Measurements from ENCODE around the gene PAPOLA.

Gene PAPOLA

DNA sequence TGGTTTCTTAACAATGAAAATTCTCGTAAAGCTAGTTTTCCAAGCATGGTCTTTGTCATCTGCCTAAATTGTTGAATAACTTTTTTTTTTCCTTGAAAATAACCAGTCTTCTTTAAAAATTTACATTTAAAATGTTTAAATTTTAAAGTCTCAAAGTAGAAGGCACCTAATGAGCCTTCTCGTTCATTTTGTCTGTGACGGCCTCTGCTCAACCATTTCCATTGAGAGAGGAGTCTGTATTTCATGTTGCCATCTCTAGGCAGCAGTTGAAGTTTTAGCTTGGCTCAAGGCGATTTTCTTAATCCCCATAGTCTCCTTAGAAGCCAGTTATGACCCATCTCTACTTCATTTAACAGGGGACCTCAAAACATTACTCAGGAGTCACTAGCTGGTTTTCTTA lies 69.1 kb downstream of the PAPOLA start:
- TF ChIP-seq POLR2AphosphoS5 (IDR thresholded peaks at IDR 0.05; ENCODE audit: low read depth, low read length) (no peak), SIN3A (IDR thresholded peaks at IDR 0.05; ENCODE audit: borderline replicate concordance, insufficient read depth, low read length) (no peak), FOXP2 (optimal IDR thresholded peaks at IDR 0.05; ENCODE audit: borderline replicate concordance, extremely low read depth, extremely low read length, insufficient read depth) (no peak), TAF1 (IDR thresholded peaks at IDR 0.05; ENCODE audit: borderline replicate concordance, insufficient read depth, low read length) (no peak), REST (IDR thresholded peaks at IDR 0.05; ENCODE audit: insufficient read depth in 1 of 2, low read depth in 2 of 2, low read length in 2 of 2) (no peak)

- TF ChIP-seq REST (IDR thresholded peaks at IDR 0.05; ENCODE audit: insufficient read depth in 1 of 2, low read depth in 2 of 2, low read length in 2 of 2) (no peak), FOXP2 (optimal IDR thresholded peaks at IDR 0.05; ENCODE audit: borderline replicate concordance, extremely low read depth, extremely low read length, insufficient read depth) (no peak), SIN3A (IDR thresholded peaks at IDR 0.05; ENCODE audit: borderline replicate concordance, insufficient read depth, low read length) (no peak), TAF1 (IDR thresholded peaks at IDR 0.05; ENCODE audit: borderline replicate concordance, insufficient read depth, low read length) (no peak), POLR2AphosphoS5 (IDR thresholded peaks at IDR 0.05; ENCODE audit: low read depth, low read length) (no peak)
Measured at GRCh38 chr14:96573473-96574100, 71.4 kb downstream of the PAPOLA start.

DNA sequence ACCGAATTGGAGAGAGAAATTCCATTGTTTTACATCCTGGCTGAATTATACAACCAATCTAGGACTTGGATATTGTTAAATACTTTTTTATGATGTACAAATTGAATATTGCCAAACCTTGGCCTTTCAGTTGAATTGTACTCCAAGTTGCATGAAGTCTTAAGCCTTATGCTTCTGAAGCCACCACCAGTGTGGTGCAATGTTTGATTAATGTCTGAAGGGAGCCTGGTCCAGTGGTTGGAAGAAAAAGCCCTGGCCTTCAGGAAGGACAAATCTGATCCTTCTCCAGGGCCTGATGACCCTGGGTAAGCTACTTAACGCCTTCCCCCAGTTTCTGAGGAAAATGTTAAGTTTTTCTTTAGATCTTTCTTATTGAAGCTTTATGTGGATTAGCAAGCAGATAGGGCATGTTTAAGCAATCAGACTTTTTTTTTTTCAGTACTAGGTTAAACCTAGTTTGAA lies 72.0 kb downstream of the PAPOLA start:
- TF ChIP-seq TAF1 (IDR thresholded peaks at IDR 0.05; ENCODE audit: borderline replicate concordance, insufficient read depth, low read length) (no peak), POLR2AphosphoS5 (IDR thresholded peaks at IDR 0.05; ENCODE audit: low read depth, low read length) (no peak), FOXP2 (optimal IDR thresholded peaks at IDR 0.05; ENCODE audit: borderline replicate concordance, extremely low read depth, extremely low read length, insufficient read depth) (no peak), REST (IDR thresholded peaks at IDR 0.05; ENCODE audit: insufficient read depth in 1 of 2, low read depth in 2 of 2, low read length in 2 of 2) (no peak), SIN3A (IDR thresholded peaks at IDR 0.05; ENCODE audit: borderline replicate concordance, insufficient read depth, low read length) (no peak)

- TF ChIP-seq SIN3A (IDR thresholded peaks at IDR 0.05; ENCODE audit: borderline replicate concordance, insufficient read depth, low read length) (no peak), POLR2AphosphoS5 (IDR thresholded peaks at IDR 0.05; ENCODE audit: low read depth, low read length) (no peak), TAF1 (IDR thresholded peaks at IDR 0.05; ENCODE audit: borderline replicate concordance, insufficient read depth, low read length) (no peak)
Measured at GRCh38 chr14:96574633-96575632, 72.8 kb downstream of the PAPOLA start.

GRCh38 chr14:96576359-96576758 lies 74.2 kb downstream of the PAPOLA start:
- TF ChIP-seq REST (IDR thresholded peaks at IDR 0.05; ENCODE audit: insufficient read depth in 1 of 2, low read depth in 2 of 2, low read length in 2 of 2) (no peak), SIN3A (IDR thresholded peaks at IDR 0.05; ENCODE audit: borderline replicate concordance, insufficient read depth, low read length) (no peak), FOXP2 (optimal IDR thresholded peaks at IDR 0.05; ENCODE audit: borderline replicate concordance, extremely low read depth, extremely low read length, insufficient read depth) (no peak), POLR2AphosphoS5 (IDR thresholded peaks at IDR 0.05; ENCODE audit: low read depth, low read length) (no peak), TAF1 (IDR thresholded peaks at IDR 0.05; ENCODE audit: borderline replicate concordance, insufficient read depth, low read length) (no peak)

All from PFSK-1 (cell line).